CD4-positive, CD25-positive, alpha-beta regulatory T cell (primary cell): ENCODE measurements around the gene SCGB1C1. TPM values are rescaled to one million over a fixed set of nuclear protein-coding genes. Genes with fewer than 3 reads are reported as not detected.

Experiments
- ATAC-seq, 2 donors: fragments of 150-1000 bp; cut with Tn5 transposase; one replicate each; pipeline ENCODE4 v1.10.0; 2021; ENCODE audit warnings: low read depth in 2 of 2, moderate number of reproducible peaks in 2 of 2, moderate library complexity in 1 of 2
- DNase-seq, 3 donors: peaks; one replicate each; pipeline versions ENCODE4 v3.0.0 to v3.0.0-alpha.2; 2012 to 2022; ENCODE audit warnings: mixed read lengths in 1 of 3
- H3K27ac ChIP-seq: one replicate; pipeline ENCODE4 v1.7.0; 2013; ENCODE audit warnings: mild to moderate bottlenecking, low read length; ENCODE audit not compliant: insufficient read depth, poor library complexity, severe bottlenecking
- H3K27me3 ChIP-seq: one replicate; pipeline ENCODE4 v1.7.0; 2013; ENCODE audit warnings: low read length; ENCODE audit not compliant: control insufficient read depth, insufficient read depth
- H3K36me3 ChIP-seq: one replicate; pipeline ENCODE4 v1.7.0; 2013; ENCODE audit warnings: mild to moderate bottlenecking, low read length, moderate library complexity; ENCODE audit not compliant: control insufficient read depth, insufficient read depth
- H3K4me1 ChIP-seq: 2 replicates; pipeline ENCODE4 v1.7.0; 2013; ENCODE audit warnings: mild to moderate bottlenecking, low read length; ENCODE audit not compliant: insufficient read depth, control insufficient read depth, poor library complexity, severe bottlenecking
- H3K4me3 ChIP-seq: one replicate; pipeline ENCODE4 v1.7.0; 2013; ENCODE audit warnings: low read depth, mild to moderate bottlenecking, low read length, moderate library complexity
- H3K9me3 ChIP-seq, 2 experiments: 1 replicate in 1 of 2; 2 replicates in 1 of 2; pipeline ENCODE4 v1.7.0; 2013; ENCODE audit warnings: low read length in 2 of 2, mild to moderate bottlenecking in 1 of 2, moderate library complexity in 1 of 2; ENCODE audit not compliant: control insufficient read depth in 2 of 2
- H3K27ac Mint-ChIP-seq, 3 donors: one replicate each; pipeline ENCODE4 v1.8.0; 2020 to 2022; ENCODE audit warnings: mild to moderate bottlenecking in 3 of 3, mixed read lengths in 3 of 3, moderate library complexity in 2 of 3
- H3K27me3 Mint-ChIP-seq: one replicate; pipeline ENCODE4 v1.8.0; 2022; ENCODE audit warnings: mild to moderate bottlenecking, mixed read lengths
- H3K36me3 Mint-ChIP-seq: one replicate; pipeline ENCODE4 v1.8.0; 2020; ENCODE audit warnings: mixed read lengths
- H3K4me1 Mint-ChIP-seq, 4 donors: one replicate each; pipeline ENCODE4 v1.8.0; 2020 to 2022; ENCODE audit warnings: mixed read lengths in 4 of 4, mild to moderate bottlenecking in 1 of 4
- H3K4me3 Mint-ChIP-seq, 4 donors: one replicate each; pipeline ENCODE4 v1.8.0; 2020 to 2022; ENCODE audit warnings: mild to moderate bottlenecking in 4 of 4, mixed read lengths in 4 of 4, moderate library complexity in 3 of 4
- H3K9me3 Mint-ChIP-seq, 7 donors: one replicate each; pipeline ENCODE4 v1.8.0; 2020 to 2022; ENCODE audit warnings: mixed read lengths in 7 of 7, mild to moderate bottlenecking in 3 of 7, moderate library complexity in 2 of 7
- polyA plus RNA-seq, 4 donors: library from polyadenylated mRNA; unstranded; fragments of 300-500 nt; fragmentation: Illumina TruSeq; gene quantifications; one replicate each; pipeline ENCODE4 v1.2.3, GENCODE V29; 2021
- total RNA-seq: library from RNA; stranded (reverse); gene quantifications from one replicate; pipeline ENCODE4 v1.2.3, GENCODE V29; 2022

The SCGB1C1 gene
- total and polyA plus RNA-seq, 5 donors from 2014 or later, result not detected

GRCh38 chr11:202490-202889 lies 9.6 kb downstream of the SCGB1C1 start:
- Mint-ChIP-seq H3K36me3 (peaks cover 16% of the 10 kb centered on the region), H3K27ac (peak overlapping the region; percentile 53 to 92 (median 67)), H3K4me1 (peaks cover 0 to 58% (median 31%) of the 10 kb centered on the region in 4 donors), H3K9me3 (peaks cover 0 to 1% (median 0%) of the 10 kb centered on the region in 7 donors), H3K4me3 (peak overlapping the region; percentile 49 to 97 (median 78)), H3K27me3 (peaks cover 4% of the 10 kb centered on the region)
- Histone ChIP-seq H3K4me1 (peaks cover 44% of the 10 kb centered on the region), H3K9me3 (no peaks in the 10 kb centered on the region), H3K4me3 (no peak overlapping the region), H3K27ac (peak overlapping the region; percentile 2), H3K36me3 (peaks cover 32% of the 10 kb centered on the region), H3K27me3 (no peaks in the 10 kb centered on the region)
- no peak for ATAC-seq
- no peak for DNase-seq

GRCh38 chr11:203056-203944 lies 10.4 kb downstream of the SCGB1C1 start:
- no peaks in the 10 kb centered on the region for H3K27me3 ChIP-seq
- H3K9me3 ChIP-seq, result no peaks in the 10 kb centered on the region
- H3K4me3 Mint-ChIP-seq, result peak overlapping the region; percentile 41 to 97 (median 66)
- DNase-seq (no peak), ATAC-seq (no peak)
- peaks cover 0 to 59% (median 33%) of the 10 kb centered on the region in 4 donors for H3K4me1 Mint-ChIP-seq
- peaks cover 0 to 1% (median 0%) of the 10 kb centered on the region in 7 donors for H3K9me3 Mint-ChIP-seq
- peaks cover 50% of the 10 kb centered on the region for H3K4me1 ChIP-seq
- peaks cover 18% of the 10 kb centered on the region for H3K36me3 Mint-ChIP-seq
- H3K4me3 ChIP-seq, result no peak overlapping the region
- peaks cover 32% of the 10 kb centered on the region for H3K36me3 ChIP-seq
- H3K27ac Mint-ChIP-seq, result peak overlapping the region; percentile 52 to 67 (median 67)
- peaks cover 4% of the 10 kb centered on the region for H3K27me3 Mint-ChIP-seq
- no peak overlapping the region for H3K27ac ChIP-seq

GRCh38 chr11:203945-204586 lies 11.2 kb downstream of the SCGB1C1 start:
- peak overlapping the region in 3 of 4 donors; percentile 43 to 97 (median 55) for H3K4me3 Mint-ChIP-seq
- H3K27ac Mint-ChIP-seq, result peak overlapping the region in 1 of 3 donors; percentile 67
- Histone ChIP-seq H3K4me1 (peaks cover 54% of the 10 kb centered on the region), H3K4me3 (no peak overlapping the region), H3K27ac (no peak overlapping the region), H3K27me3 (no peaks in the 10 kb centered on the region), H3K9me3 (no peaks in the 10 kb centered on the region), H3K36me3 (peaks cover 32% of the 10 kb centered on the region)
- ATAC-seq (no peak), DNase-seq (no peak)
- H3K9me3 Mint-ChIP-seq, result peaks cover 0 to 1% (median 0%) of the 10 kb centered on the region in 7 donors
- H3K27me3 Mint-ChIP-seq, result peaks cover 4% of the 10 kb centered on the region
- peaks cover 0 to 60% (median 33%) of the 10 kb centered on the region in 4 donors for H3K4me1 Mint-ChIP-seq
- H3K36me3 Mint-ChIP-seq, result peaks cover 18% of the 10 kb centered on the region

- peaks cover 0 to 63% (median 33%) of the 10 kb centered on the region in 4 donors for H3K4me1 Mint-ChIP-seq
Measured at GRCh38 chr11:204587-205109, 11.8 kb downstream of the SCGB1C1 start.

GRCh38 chr11:205221-206001 lies 12.5 kb downstream of the SCGB1C1 start:
- H3K4me3 ChIP-seq, result no peak overlapping the region
- peaks cover 0 to 70% (median 38%) of the 10 kb centered on the region in 4 donors for H3K4me1 Mint-ChIP-seq
- H3K4me1 ChIP-seq, result peaks cover 67% of the 10 kb centered on the region
- peaks cover 4% of the 10 kb centered on the region for H3K27me3 Mint-ChIP-seq
- peak overlapping the region in 1 of 3 donors; percentile 99 for H3K27ac Mint-ChIP-seq
- peaks cover 38% of the 10 kb centered on the region for H3K36me3 ChIP-seq
- H3K9me3 Mint-ChIP-seq, result peaks cover 0 to 1% (median 0%) of the 10 kb centered on the region in 7 donors
- H3K36me3 Mint-ChIP-seq, result peaks cover 23% of the 10 kb centered on the region
- ATAC-seq, result no peak
- no peak for DNase-seq
- no peaks in the 10 kb centered on the region for H3K9me3 ChIP-seq
- H3K4me3 Mint-ChIP-seq, result peak overlapping the region; percentile 96 to 98 (median 97)
- no peak overlapping the region for H3K27ac ChIP-seq
- no peaks in the 10 kb centered on the region for H3K27me3 ChIP-seq

More at GRCh38 chr11:204587-205109, 11.8 kb downstream of the SCGB1C1 start:
- ATAC-seq (no peak), DNase-seq (no peak)
- H3K4me3 ChIP-seq, result no peak overlapping the region
- H3K4me3 Mint-ChIP-seq, result peak overlapping the region in 3 of 4 donors; percentile 43 to 97 (median 48)
- no peaks in the 10 kb centered on the region for H3K27me3 ChIP-seq
- peaks cover 4% of the 10 kb centered on the region for H3K27me3 Mint-ChIP-seq
- H3K9me3 ChIP-seq, result no peaks in the 10 kb centered on the region
- H3K36me3 Mint-ChIP-seq, result peaks cover 18% of the 10 kb centered on the region
- peaks cover 0 to 1% (median 0%) of the 10 kb centered on the region in 7 donors for H3K9me3 Mint-ChIP-seq
- H3K4me1 ChIP-seq, result peaks cover 60% of the 10 kb centered on the region
- H3K36me3 ChIP-seq, result peaks cover 32% of the 10 kb centered on the region
- H3K27ac Mint-ChIP-seq, result no peak overlapping the region
- no peak overlapping the region for H3K27ac ChIP-seq

- peaks cover 4% of the 10 kb centered on the region for H3K27me3 Mint-ChIP-seq
- H3K27me3 ChIP-seq, result no peaks in the 10 kb centered on the region
- H3K27ac ChIP-seq, result no peak overlapping the region
- H3K4me3 ChIP-seq, result peak overlapping the region; percentile 91
- H3K9me3 Mint-ChIP-seq, result peaks cover 0 to 1% (median 0%) of the 10 kb centered on the region in 7 donors
- peak overlapping the region; percentile 83 to 99 (median 97) for H3K27ac Mint-ChIP-seq
- H3K36me3 Mint-ChIP-seq, result peaks cover 23% of the 10 kb centered on the region
- no peak for DNase-seq
- peaks cover 0 to 71% (median 39%) of the 10 kb centered on the region in 4 donors for H3K4me1 Mint-ChIP-seq
- peak overlapping the region; percentile 96 to 98 (median 97) for H3K4me3 Mint-ChIP-seq
- peaks cover 71% of the 10 kb centered on the region for H3K4me1 ChIP-seq
- peaks cover 43% of the 10 kb centered on the region for H3K36me3 ChIP-seq
- no peak for ATAC-seq
- no peaks in the 10 kb centered on the region for H3K9me3 ChIP-seq
Measured at GRCh38 chr11:206002-206384, 13.1 kb downstream of the SCGB1C1 start.
